Lung (tissue), 12 donors: ENCODE data around the gene SLC35E4. TPM values are rescaled to one million over a fixed set of nuclear protein-coding genes. Genes with fewer than 3 reads are reported as not detected.
A peak's percentile ranks its signal among the peaks of the same experiment; 100 is the strongest.

Experiments used
- ATAC-seq: fragments of 200-7000 bp; cut with Tn5 transposase; one replicate; pipeline ENCODE4 v1.9.1; 2020; ENCODE audit warnings: moderate number of reproducible peaks; ENCODE audit not compliant: insufficient read depth, low FRiP score
- DNase-seq, 3 donors: peaks; one replicate each; pipeline ENCODE4 v3.0.0-alpha.2; 2013 to 2017
- H3K27ac ChIP-seq, 2 donors: one replicate each; pipeline ENCODE4 v1.5.1; 2013; ENCODE audit warnings: mild to moderate bottlenecking in 2 of 2, moderate library complexity in 2 of 2, control low read depth in 1 of 2, inconsistent platforms in 1 of 2, low read depth in 1 of 2, low read length in 1 of 2
- H3K27me3 ChIP-seq, 3 donors: one replicate each; pipeline ENCODE4 v1.5.1; 2013; ENCODE audit warnings: low read length in 2 of 3; ENCODE audit not compliant: control insufficient read depth in 3 of 3, insufficient read depth in 3 of 3
- H3K36me3 ChIP-seq, 4 donors: one replicate each; pipeline ENCODE4 v1.5.1; 2013; ENCODE audit warnings: low read length in 4 of 4, mild to moderate bottlenecking in 1 of 4, moderate library complexity in 1 of 4; ENCODE audit not compliant: control insufficient read depth in 4 of 4, insufficient read depth in 4 of 4
- H3K4me1 ChIP-seq, 5 donors: one replicate each; pipeline ENCODE4 v1.5.1; 2013; ENCODE audit warnings: low read length in 5 of 5, mild to moderate bottlenecking in 2 of 5, moderate library complexity in 1 of 5; ENCODE audit not compliant: control insufficient read depth in 5 of 5, insufficient read depth in 5 of 5
- H3K4me3 ChIP-seq: one replicate; pipeline ENCODE4 v1.5.1; 2013; ENCODE audit warnings: mild to moderate bottlenecking, control low read depth, moderate library complexity
- H3K9ac ChIP-seq, 2 donors: one replicate each; pipeline ENCODE4 v1.5.1; 2013; ENCODE audit warnings: low read length in 2 of 2, control low read depth in 1 of 2; ENCODE audit not compliant: insufficient read depth in 1 of 2
- H3K9me3 ChIP-seq, 4 donors: one replicate each; pipeline ENCODE4 v1.5.1; 2013; ENCODE audit warnings: low read length in 3 of 4, mild to moderate bottlenecking in 1 of 4, moderate library complexity in 1 of 4; ENCODE audit not compliant: control insufficient read depth in 4 of 4, insufficient read depth in 3 of 4
- WGBS, 2 donors: extraction: QIAGEN DNeasy Blood & Tissue Kit; methylation state at CpG; one replicate each; pipeline ENCODE4 v1.1.7; 2013; 5-methylcytosine and 5-hydroxymethylcytosine counted together
- polyA plus RNA-seq, 2 donors: library from polyadenylated mRNA; stranded (reverse); fragments of 200-250 nt; gene quantifications; one replicate each; pipeline ENCODE4 v1.2.1, GENCODE V29; 2013
- total RNA-seq, 2 donors: library from RNA; depleted of rRNA in 1 of 2; stranded (reverse); fragments of >200 nt in 1 of 2; gene quantifications; one replicate each; pipeline ENCODE4 v1.2.1, GENCODE V29; 2014 to 2021
- TF ChIP-seq, protein P1 (sequence below): IDR thresholded peaks from 2 replicates; pipeline ENCODE4 v1.5.1; 2012; ENCODE audit warnings: mild to moderate bottlenecking; ENCODE audit errors: control extremely low read depth, extremely low read depth
- donor health status: control.
- donor health status: control.
- donor health status: Bipolar disorder and iron deficiency.
- donor health status: healthy.
- donor health status: DM: yes; HTN: yes; CAD: no.

Gene SLC35E4
- total and polyA plus RNA-seq, 4 donors = 1.6 to 4.8 (median 3.2) TPM

DNA sequence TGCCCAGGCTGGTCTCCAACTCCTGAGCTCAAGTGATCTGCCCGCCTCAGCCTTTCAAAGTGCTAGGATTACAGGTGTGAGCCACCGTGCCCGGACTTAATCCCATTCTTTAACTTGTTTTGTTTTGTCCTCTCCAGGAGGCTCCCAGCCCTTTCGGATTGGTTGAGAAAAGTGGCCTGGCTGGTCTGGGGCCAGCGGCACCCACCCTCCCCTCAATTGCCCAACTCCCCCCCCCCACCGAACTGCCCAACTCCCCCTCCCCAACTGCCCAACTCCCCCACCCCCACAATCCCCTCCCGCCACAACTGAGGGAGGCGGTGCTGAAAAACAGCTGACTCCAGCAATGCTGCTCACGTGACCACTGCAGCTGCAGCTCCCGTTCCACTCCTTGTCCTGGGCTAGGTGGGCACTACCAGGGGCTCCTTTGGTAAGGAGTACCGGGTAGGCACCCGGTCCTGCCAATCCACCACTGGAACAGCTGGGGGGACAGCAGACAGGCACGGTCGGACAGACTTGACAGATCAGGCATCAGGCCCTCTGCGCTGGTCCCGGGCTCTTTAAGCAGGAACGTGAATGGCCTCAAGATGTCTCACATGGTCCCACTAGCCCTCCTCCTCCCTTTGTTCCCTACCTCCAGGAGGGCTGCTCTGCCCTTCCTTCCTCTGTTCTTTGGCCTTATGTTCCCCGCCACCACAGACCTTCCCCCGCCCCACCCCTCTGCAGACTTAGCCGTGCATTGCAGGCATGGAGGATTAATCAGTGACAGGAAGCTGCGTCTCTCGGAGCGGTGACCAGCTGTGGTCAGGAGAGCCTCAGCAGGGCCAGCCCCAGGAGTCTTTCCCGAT lies 28.9 kb upstream of the SLC35E4 start, which contains the start of gene TCN2:
Gene TCN2, plus strand, starts transcription at position 720 of the 845 bp plus-strand sequence. CDS start 158 bp downstream, outside the sequence.
- peak within 1 kb of the TSS; percentile 40 for H3K4me3 ChIP-seq
- ATAC-seq = peak; percentile 60
- 0 to 1% methylated on average over 23 to 24 of the region's 24 CpGs for WGBS, 2 donors
- H3K27ac ChIP-seq = peak within 1 kb of the TSS; percentile 67 to 90
- DNase-seq = peak; percentile 80 to 89 (median 86)
- no peaks in the 10 kb centered on the region for H3K9me3 ChIP-seq
- peaks cover 3 to 17% (median 8%) of the 10 kb centered on the region in 5 donors for H3K4me1 ChIP-seq
- H3K9ac ChIP-seq = peak within 1 kb of the TSS; percentile 16 to 76
- H3K27me3 ChIP-seq = no peaks in the 10 kb centered on the region
- peaks cover 0 to 4% (median under 1%) of the 10 kb centered on the region in 4 donors for H3K36me3 ChIP-seq
- TF ChIP-seq, protein P1, sequence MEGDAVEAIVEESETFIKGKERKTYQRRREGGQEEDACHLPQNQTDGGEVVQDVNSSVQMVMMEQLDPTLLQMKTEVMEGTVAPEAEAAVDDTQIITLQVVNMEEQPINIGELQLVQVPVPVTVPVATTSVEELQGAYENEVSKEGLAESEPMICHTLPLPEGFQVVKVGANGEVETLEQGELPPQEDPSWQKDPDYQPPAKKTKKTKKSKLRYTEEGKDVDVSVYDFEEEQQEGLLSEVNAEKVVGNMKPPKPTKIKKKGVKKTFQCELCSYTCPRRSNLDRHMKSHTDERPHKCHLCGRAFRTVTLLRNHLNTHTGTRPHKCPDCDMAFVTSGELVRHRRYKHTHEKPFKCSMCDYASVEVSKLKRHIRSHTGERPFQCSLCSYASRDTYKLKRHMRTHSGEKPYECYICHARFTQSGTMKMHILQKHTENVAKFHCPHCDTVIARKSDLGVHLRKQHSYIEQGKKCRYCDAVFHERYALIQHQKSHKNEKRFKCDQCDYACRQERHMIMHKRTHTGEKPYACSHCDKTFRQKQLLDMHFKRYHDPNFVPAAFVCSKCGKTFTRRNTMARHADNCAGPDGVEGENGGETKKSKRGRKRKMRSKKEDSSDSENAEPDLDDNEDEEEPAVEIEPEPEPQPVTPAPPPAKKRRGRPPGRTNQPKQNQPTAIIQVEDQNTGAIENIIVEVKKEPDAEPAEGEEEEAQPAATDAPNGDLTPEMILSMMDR = no peak

DNA sequence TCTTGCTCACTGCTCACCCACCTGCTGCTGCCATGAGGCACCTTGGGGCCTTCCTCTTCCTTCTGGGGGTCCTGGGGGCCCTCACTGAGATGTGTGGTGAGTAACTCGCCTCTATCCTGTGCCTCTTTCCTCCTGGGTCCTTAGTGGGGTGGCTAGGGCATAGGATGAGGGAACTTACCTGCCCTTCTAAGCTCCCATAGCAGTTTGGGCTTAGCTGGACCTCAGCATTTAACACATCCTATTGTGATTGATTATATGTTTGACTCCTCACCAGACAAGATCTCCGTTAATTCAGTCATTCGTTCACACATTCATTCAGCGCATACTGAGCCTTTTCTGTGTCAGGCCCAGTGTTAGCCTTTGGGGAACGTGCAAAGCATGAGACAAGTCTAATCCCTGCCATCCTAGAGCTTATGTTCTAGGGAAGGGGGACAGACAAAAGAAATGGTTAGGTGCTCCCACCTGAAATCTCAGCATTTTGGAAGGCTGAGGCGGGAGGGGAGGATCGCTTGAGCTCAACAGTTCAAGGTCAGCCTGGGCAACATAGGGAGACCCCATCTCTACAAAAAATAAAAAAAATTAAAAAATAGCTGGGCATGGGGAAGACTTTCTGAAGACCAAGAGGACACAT lies 28.2 kb upstream of the SLC35E4 start:
- WGBS, 2 donors = 75 to 82% methylated on average over 7 of the region's 7 CpGs
- Histone ChIP-seq H3K4me3 (peak overlapping the region; percentile 30), H3K36me3 (peaks cover 0 to 7% (median 1%) of the 10 kb centered on the region in 4 donors), H3K27ac (peak overlapping the region; percentile 67 to 90), H3K4me1 (peaks cover 3 to 17% (median 8%) of the 10 kb centered on the region in 5 donors), H3K9ac (peak overlapping the region; percentile 16 to 50), H3K27me3 (no peaks in the 10 kb centered on the region), H3K9me3 (no peaks in the 10 kb centered on the region)
- DNase-seq = peak in 1 of 3 donors; percentile 13
- ATAC-seq = no peak
- TF ChIP-seq, protein P1 = no peak

DNA sequence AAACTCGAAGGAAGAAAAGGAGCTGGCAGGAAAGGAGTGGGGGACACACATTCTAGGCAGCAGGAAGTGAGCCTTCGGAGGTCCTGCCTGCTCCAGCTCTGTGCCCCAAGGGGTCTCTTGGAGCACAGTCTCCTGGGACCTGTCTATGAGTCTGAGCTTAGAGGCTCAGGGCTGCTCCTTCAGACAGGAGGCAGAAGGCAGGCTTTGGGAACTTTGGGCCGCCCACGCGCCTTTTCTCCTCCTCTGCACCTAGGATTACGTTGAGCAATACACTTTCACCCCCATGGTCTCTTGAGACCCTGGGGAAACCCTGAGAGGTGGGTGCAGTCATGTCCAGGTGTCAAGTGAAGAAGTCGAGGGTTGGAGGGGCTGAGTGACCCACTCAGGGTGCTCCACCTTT lies 27.6 kb upstream of the SLC35E4 start:
- Histone ChIP-seq H3K4me1 (peaks cover 3 to 17% (median 8%) of the 10 kb centered on the region in 5 donors), H3K27me3 (no peaks in the 10 kb centered on the region), H3K36me3 (peaks cover 0 to 7% (median 4%) of the 10 kb centered on the region in 4 donors), H3K27ac (no peak overlapping the region), H3K9me3 (no peaks in the 10 kb centered on the region), H3K9ac (no peak overlapping the region), H3K4me3 (no peak overlapping the region)
- WGBS, 2 donors = 77% methylated on average over 7 of the region's 7 CpGs
- DNase-seq (no peak), ATAC-seq (no peak)
- TF ChIP-seq, protein P1 = no peak
